T-helper 22 cell (primary cell): ENCODE results near the gene KDM8.

ENCODE experiments used
- DNase-seq: peaks from one replicate; pipeline ENCODE4 v3.0.0-alpha.2; 2020; ENCODE audit warnings: low read depth

KDM8 gene

GRCh38 chr16:27203507-27204311 lies at the start of gene KDM8:
KDM8 (plus strand) TSS chr16:27203526; CDS start chr16:27210124, 6,598 bp downstream.
- peak; percentile 100 for DNase-seq

GRCh38 chr16:27154705-27155521 lies 48.4 kb upstream of the KDM8 start:
- DNase-seq, result peak; percentile 4

GRCh38 chr16:27156579-27156978 lies 46.7 kb upstream of the KDM8 start:
- DNase-seq, result no peak

GRCh38 chr16:27161398-27161797 lies 41.9 kb upstream of the KDM8 start:
- no peak for DNase-seq

GRCh38 chr16:27164352-27164751 lies 39.0 kb upstream of the KDM8 start:
- no peak for DNase-seq

GRCh38 chr16:27165576-27165975 lies 37.8 kb upstream of the KDM8 start:
- DNase-seq, result no peak

- DNase-seq, result no peak
Measured at GRCh38 chr16:27168790-27169189, 34.5 kb upstream of the KDM8 start.

- DNase-seq, result peak; percentile 80
Measured at GRCh38 chr16:27169511-27170071, 33.7 kb upstream of the KDM8 start.

- DNase-seq, result no peak
Measured at GRCh38 chr16:27171584-27171983, 31.7 kb upstream of the KDM8 start.

- peak; percentile 59 for DNase-seq
Measured at GRCh38 chr16:27174007-27174406, 29.3 kb upstream of the KDM8 start.

- no peak for DNase-seq
Measured at GRCh38 chr16:27174798-27175197, 28.5 kb upstream of the KDM8 start.

- DNase-seq, result no peak
Measured at GRCh38 chr16:27175888-27176287, 27.4 kb upstream of the KDM8 start.

- DNase-seq, result no peak
Measured at GRCh38 chr16:27177031-27177774, 26.1 kb upstream of the KDM8 start.

- DNase-seq, result peak; percentile 61
Measured at GRCh38 chr16:27179500-27180072, 23.7 kb upstream of the KDM8 start.

- no peak for DNase-seq
Measured at GRCh38 chr16:27181019-27181790, 22.1 kb upstream of the KDM8 start.

- DNase-seq, result no peak
Measured at GRCh38 chr16:27182906-27183405, 20.4 kb upstream of the KDM8 start.

GRCh38 chr16:27185776-27186130 lies 17.6 kb upstream of the KDM8 start:
- no peak for DNase-seq

- DNase-seq, result no peak
Measured at GRCh38 chr16:27188633-27189032, 14.7 kb upstream of the KDM8 start.

GRCh38 chr16:27189335-27189972 lies 13.9 kb upstream of the KDM8 start:
- DNase-seq, result no peak

GRCh38 chr16:27190316-27190871 lies 12.9 kb upstream of the KDM8 start:
- DNase-seq, result no peak
